ENCODE results near the gene NME9. TPM values are rescaled to one million over a fixed set of nuclear protein-coding genes. Genes with fewer than 3 reads are reported as not detected.

The NME9 gene
- total and polyA plus RNA-seq, 4 donors = 2.8 to 11.4 (median 7.4) TPM

DNA sequence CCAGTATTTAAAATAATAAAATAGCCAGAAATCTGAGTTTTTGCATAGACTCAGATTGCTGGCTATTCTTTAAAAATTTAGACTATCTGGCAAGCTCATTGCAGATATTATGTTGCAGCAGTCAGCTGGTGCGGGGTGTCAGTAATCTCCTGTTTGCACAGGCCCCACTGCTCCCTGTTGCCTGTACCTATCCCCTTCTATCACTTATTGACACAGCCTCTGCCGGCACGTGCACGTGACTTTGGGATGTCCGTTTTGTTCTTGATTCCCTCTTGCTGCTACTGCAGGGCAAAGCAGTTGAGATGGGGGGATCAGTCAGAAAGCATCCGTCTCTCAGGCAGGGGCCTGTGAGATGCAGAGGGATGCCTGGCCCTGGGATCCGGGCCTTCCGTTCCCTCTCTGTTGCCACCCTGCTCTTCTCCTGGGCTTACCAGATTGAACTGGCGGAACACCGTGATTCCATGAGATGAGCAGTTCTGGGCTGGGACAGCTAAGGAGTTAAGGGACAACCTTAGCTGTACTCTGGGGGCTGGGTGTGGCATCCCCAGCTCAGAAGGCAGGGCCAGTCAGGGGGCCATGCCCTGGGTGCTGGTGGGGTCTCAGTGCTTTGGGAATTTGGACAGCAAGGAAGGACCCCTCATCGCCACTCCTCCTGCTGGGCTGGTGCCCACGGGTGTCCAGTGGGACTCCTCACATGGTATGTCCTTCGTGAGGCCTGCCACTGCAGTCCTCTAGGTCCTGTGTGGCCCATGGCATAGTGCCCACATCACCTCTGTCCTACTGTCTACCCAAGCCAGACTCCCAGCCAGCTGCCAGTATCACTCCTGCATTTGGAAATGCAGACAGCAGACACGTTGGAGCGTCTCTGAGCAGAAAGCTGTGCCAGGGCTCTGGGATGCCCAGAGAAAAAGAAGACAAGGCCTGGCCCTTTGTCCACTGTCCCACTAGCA, 30.5 kb upstream of the NME9 start:
- DNase-seq = no peak
- H3K27ac ChIP-seq (ENCODE audit: low read depth in 1 of 2, low read length in 1 of 2) = peak overlapping the region in 1 of 2 donors; percentile 68
- TF ChIP-seq, protein P1, sequence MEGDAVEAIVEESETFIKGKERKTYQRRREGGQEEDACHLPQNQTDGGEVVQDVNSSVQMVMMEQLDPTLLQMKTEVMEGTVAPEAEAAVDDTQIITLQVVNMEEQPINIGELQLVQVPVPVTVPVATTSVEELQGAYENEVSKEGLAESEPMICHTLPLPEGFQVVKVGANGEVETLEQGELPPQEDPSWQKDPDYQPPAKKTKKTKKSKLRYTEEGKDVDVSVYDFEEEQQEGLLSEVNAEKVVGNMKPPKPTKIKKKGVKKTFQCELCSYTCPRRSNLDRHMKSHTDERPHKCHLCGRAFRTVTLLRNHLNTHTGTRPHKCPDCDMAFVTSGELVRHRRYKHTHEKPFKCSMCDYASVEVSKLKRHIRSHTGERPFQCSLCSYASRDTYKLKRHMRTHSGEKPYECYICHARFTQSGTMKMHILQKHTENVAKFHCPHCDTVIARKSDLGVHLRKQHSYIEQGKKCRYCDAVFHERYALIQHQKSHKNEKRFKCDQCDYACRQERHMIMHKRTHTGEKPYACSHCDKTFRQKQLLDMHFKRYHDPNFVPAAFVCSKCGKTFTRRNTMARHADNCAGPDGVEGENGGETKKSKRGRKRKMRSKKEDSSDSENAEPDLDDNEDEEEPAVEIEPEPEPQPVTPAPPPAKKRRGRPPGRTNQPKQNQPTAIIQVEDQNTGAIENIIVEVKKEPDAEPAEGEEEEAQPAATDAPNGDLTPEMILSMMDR (IDR thresholded peaks at IDR 0.05; ENCODE audit: control extremely low read depth, extremely low read depth) = no peak
- no peak for ATAC-seq (ENCODE audit: insufficient read depth, low FRiP score)
- peaks cover 0 to 9% (median 0%) of the 10 kb centered on the region in 5 donors for H3K4me1 ChIP-seq (ENCODE audit: control insufficient read depth in 5 of 5, insufficient read depth in 5 of 5, low read length in 5 of 5)
- H3K9me3 ChIP-seq (ENCODE audit: control insufficient read depth in 4 of 4, insufficient read depth in 3 of 4, low read length in 3 of 4) = no peaks in the 10 kb centered on the region
- 95 to 97% methylated on average over 15 of the region's 15 CpGs for WGBS, 2 donors
- no peaks in the 10 kb centered on the region for H3K27me3 ChIP-seq (ENCODE audit: control insufficient read depth in 3 of 3, insufficient read depth in 3 of 3, low read length in 2 of 3)
- H3K36me3 ChIP-seq (ENCODE audit: control insufficient read depth in 4 of 4, insufficient read depth in 4 of 4, low read length in 4 of 4) = peaks cover 0 to under 1% (median 0%) of the 10 kb centered on the region in 4 donors
- no peak overlapping the region for H3K4me3 ChIP-seq
- H3K9ac ChIP-seq (ENCODE audit: insufficient read depth in 1 of 2, low read length in 2 of 2) = no peak overlapping the region

DNA sequence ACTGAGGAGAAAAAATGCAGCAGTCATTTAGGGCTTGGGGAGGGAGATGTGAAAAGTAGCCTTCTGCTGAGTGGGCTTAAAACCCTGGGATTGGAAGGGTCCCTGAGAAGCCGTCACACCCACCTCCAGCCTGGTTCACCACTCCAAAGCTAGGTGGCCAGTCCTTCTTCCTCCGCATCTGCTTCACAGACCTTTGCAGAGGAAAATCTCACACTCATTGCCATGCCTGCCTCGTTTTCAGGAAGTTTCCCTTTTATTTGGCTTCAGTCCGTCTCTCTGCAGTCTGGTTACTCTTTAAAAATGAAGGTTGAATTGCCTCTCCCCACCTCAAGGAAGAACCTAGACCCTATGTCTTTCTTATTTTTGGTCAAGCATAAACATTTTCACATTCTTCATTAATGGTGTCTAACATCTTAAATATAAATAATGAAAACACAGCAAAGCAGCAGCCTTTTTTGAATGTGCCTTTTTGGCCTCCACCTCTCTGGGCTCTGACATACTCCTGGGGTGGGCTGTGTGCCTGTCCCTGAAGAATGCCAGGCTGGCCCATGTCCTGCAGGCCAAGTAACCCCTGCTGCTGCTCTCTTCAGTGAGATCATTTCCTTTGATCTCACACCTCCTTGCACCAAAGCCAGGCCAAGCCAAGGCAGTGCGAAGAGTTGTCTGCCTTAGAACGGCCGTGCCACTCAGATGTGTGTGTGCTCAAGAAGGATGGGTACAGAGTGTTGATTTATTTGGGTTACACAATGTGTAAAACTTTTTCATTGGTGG, 29.7 kb upstream of the NME9 start:
- no peak for DNase-seq
- no peak for ATAC-seq (ENCODE audit: insufficient read depth, low FRiP score)
- H3K9ac ChIP-seq (ENCODE audit: insufficient read depth in 1 of 2, low read length in 2 of 2) = no peak overlapping the region

DNA sequence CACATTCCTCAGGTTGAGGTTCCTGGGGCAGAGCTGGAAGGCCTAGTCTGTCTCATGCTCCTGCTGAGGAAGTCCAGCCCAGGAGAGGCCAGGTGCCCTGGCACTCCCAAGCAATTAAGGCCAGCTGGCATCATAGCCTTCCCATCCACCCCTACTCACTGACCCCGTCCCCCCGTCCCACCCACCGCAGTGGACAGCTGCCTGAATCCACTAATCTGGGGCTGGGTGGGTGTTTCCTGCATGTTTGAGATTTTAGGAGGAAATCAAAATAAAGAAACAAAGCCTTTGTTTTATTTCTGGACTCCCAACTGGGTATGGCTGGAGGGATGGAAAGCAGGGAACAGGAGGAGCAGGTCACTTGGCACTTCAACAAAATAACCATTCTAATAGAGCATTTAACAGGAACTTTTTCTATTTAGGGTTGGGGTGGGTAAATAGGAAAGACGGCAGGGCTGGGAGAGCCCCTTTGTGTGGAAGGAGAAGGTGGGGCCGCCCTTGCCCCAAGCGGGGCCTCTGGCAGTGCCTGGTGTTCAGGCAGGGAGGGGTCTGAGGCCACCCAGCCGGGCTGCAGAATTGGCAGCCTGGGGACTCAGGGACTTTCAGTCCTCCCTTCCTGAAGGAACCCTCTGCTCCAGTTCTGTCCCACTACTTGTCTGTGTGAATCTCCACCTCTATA, 27.2 kb upstream of the NME9 start:
- no peaks in the 10 kb centered on the region for H3K27me3 ChIP-seq (ENCODE audit: control insufficient read depth in 3 of 3, insufficient read depth in 3 of 3, low read length in 2 of 3)
- H3K9me3 ChIP-seq (ENCODE audit: control insufficient read depth in 4 of 4, insufficient read depth in 3 of 4, low read length in 3 of 4) = no peaks in the 10 kb centered on the region
- no peak overlapping the region for H3K9ac ChIP-seq (ENCODE audit: insufficient read depth in 1 of 2, low read length in 2 of 2)
- H3K36me3 ChIP-seq (ENCODE audit: control insufficient read depth in 4 of 4, insufficient read depth in 4 of 4, low read length in 4 of 4) = peaks cover 0 to 1% (median 0%) of the 10 kb centered on the region in 4 donors
- DNase-seq (no peak), ATAC-seq (ENCODE audit: insufficient read depth, low FRiP score) (no peak)
- H3K27ac ChIP-seq (ENCODE audit: low read depth in 1 of 2, low read length in 1 of 2) = no peak overlapping the region
- peaks cover 0 to 11% (median 0%) of the 10 kb centered on the region in 5 donors for H3K4me1 ChIP-seq (ENCODE audit: control insufficient read depth in 5 of 5, insufficient read depth in 5 of 5, low read length in 5 of 5)
- no peak overlapping the region for H3K4me3 ChIP-seq
- TF ChIP-seq, protein P1 (IDR thresholded peaks at IDR 0.05; ENCODE audit: control extremely low read depth, extremely low read depth) = no peak
- 67 to 72% methylated on average over 7 of the region's 7 CpGs for WGBS, 2 donors

More for the DNA sequence above, 29.7 kb upstream of the NME9 start:
- Histone ChIP-seq H3K27ac (ENCODE audit: low read depth in 1 of 2, low read length in 1 of 2) (peak overlapping the region in 1 of 2 donors; percentile 10), H3K4me1 (ENCODE audit: control insufficient read depth in 5 of 5, insufficient read depth in 5 of 5, low read length in 5 of 5) (peaks cover 0 to 9% (median 0%) of the 10 kb centered on the region in 5 donors), H3K27me3 (ENCODE audit: control insufficient read depth in 3 of 3, insufficient read depth in 3 of 3, low read length in 2 of 3) (no peaks in the 10 kb centered on the region), H3K4me3 (no peak overlapping the region), H3K9me3 (ENCODE audit: control insufficient read depth in 4 of 4, insufficient read depth in 3 of 4, low read length in 3 of 4) (no peaks in the 10 kb centered on the region), H3K36me3 (ENCODE audit: control insufficient read depth in 4 of 4, insufficient read depth in 4 of 4, low read length in 4 of 4) (peaks cover 0 to 1% (median 0%) of the 10 kb centered on the region in 4 donors)
- TF ChIP-seq, protein P1 (IDR thresholded peaks at IDR 0.05; ENCODE audit: control extremely low read depth, extremely low read depth) = no peak
- 71 to 77% methylated on average over 7 of the region's 7 CpGs for WGBS, 2 donors
